OCI-LY1 (cell line): ENCODE measurements around the gene ATXN7.

Experiments used
- H2AFZ ChIP-seq: fragments of 200-600 bp; sonication (generic), shearing (Covaris generic); 2 replicates; pipeline ENCODE4 v1.6.0; 2014; ENCODE audit warnings: antibody characterized with exemption, mild to moderate bottlenecking, low read length
- H3F3A ChIP-seq: fragments of 200-600 bp; sonication (generic), shearing (Covaris generic); 2 replicates; pipeline ENCODE4 v1.6.0; 2014; ENCODE audit warnings: mild to moderate bottlenecking, antibody characterized with exemption, low read length, moderate library complexity; ENCODE audit not compliant: insufficient read depth
- H3K27ac ChIP-seq: fragments of 200-600 bp; sonication (generic); 2 replicates; pipeline ENCODE4 v1.5.1; 2014; ENCODE audit warnings: low read length, mixed run types, mild to moderate bottlenecking, low read depth; ENCODE audit not compliant: poor library complexity, severe bottlenecking
- H3K27me3 ChIP-seq: fragments of 200-600 bp; sonication (generic); 2 replicates; pipeline ENCODE4 v1.6.0; 2014; ENCODE audit warnings: antibody characterized with exemption, mild to moderate bottlenecking, low read length, moderate library complexity; ENCODE audit not compliant: insufficient read depth
- H3K36me3 ChIP-seq: fragments of 200-600 bp; sonication (generic); 2 replicates; pipeline ENCODE4 v1.6.1; 2014; ENCODE audit warnings: mild to moderate bottlenecking, antibody characterized with exemption, low read length, moderate library complexity, mixed read lengths; ENCODE audit not compliant: insufficient read depth
- H3K4me1 ChIP-seq: fragments of 200-600 bp; sonication (generic); 2 replicates; pipeline ENCODE4 v1.5.1; 2014; ENCODE audit warnings: mild to moderate bottlenecking, low read length, moderate library complexity; ENCODE audit not compliant: insufficient read depth, severe bottlenecking
- H3K4me2 ChIP-seq: fragments of 200-600 bp; sonication (generic), shearing (Covaris generic); 2 replicates; pipeline ENCODE4 v1.6.1; 2014; ENCODE audit warnings: low read length
- H3K4me3 ChIP-seq: fragments of 200-600 bp; sonication (generic); 2 replicates; pipeline ENCODE4 v1.5.1; 2014; ENCODE audit warnings: low read length, low read depth, mild to moderate bottlenecking, mixed read lengths; ENCODE audit not compliant: poor library complexity, severe bottlenecking
- H3K79me2 ChIP-seq: fragments of 200-600 bp; shearing (Covaris generic); 2 replicates; pipeline ENCODE4 v1.6.1; 2016; ENCODE audit warnings: mixed run types, low read length, mixed read lengths; ENCODE audit not compliant: insufficient read depth
- H3K9ac ChIP-seq: fragments of 200-600 bp; sonication (generic), shearing (Covaris generic); 2 replicates; pipeline ENCODE4 v1.6.1; 2014; ENCODE audit warnings: mild to moderate bottlenecking, low read length, mixed read lengths
- H3K9me2 ChIP-seq: fragments of 200-600 bp; sonication (generic), shearing (Covaris generic); 2 replicates; pipeline ENCODE4 v1.6.1; 2014; ENCODE audit warnings: low read depth, mild to moderate bottlenecking, low read length, mixed read lengths
- H3K9me3 ChIP-seq: fragments of 200-600 bp; shearing (Covaris generic); 2 replicates; pipeline ENCODE4 v1.6.1; 2014; ENCODE audit warnings: low read length, mixed read lengths
- H4K20me1 ChIP-seq: fragments of 200-600 bp; sonication (generic), shearing (Covaris generic); 2 replicates; pipeline ENCODE4 v1.6.0; 2016; ENCODE audit warnings: mild to moderate bottlenecking, low read length; ENCODE audit not compliant: insufficient read depth
- CTCF ChIP-seq: fragments of 200-600 bp; sonication (generic), shearing (Covaris generic); IDR thresholded peaks from 2 replicates; pipeline ENCODE4 v1.5.1; 2017; ENCODE audit warnings: mild to moderate bottlenecking, antibody characterized with exemption, low read length, moderate library complexity, mixed read lengths
- EZH2 ChIP-seq: fragments of 200-600 bp; sonication (generic), shearing (Covaris generic); IDR thresholded peaks from 2 replicates; pipeline ENCODE4 v1.8.0; 2017; ENCODE audit warnings: borderline replicate concordance, mixed run types, mild to moderate bottlenecking, antibody characterized with exemption, low read length, moderate library complexity, mixed read lengths

ATXN7 gene

GRCh38 chr3:63980019-63980418 lies 116.4 kb downstream of the ATXN7 start:
- Histone ChIP-seq H3K9ac (no peak overlapping the region), H3K9me3 (no peaks in the 10 kb centered on the region), H2AFZ (no peak overlapping the region), H3K9me2 (no peaks in the 10 kb centered on the region), H3K4me2 (no peak overlapping the region), H3K4me3 (no peak overlapping the region), H3K4me1 (no peaks in the 10 kb centered on the region), H3K36me3 (peaks cover 65% of the 10 kb centered on the region), H3K79me2 (no peaks in the 10 kb centered on the region), H4K20me1 (no peaks in the 10 kb centered on the region), H3F3A (no peaks in the 10 kb centered on the region), H3K27me3 (no peaks in the 10 kb centered on the region), H3K27ac (no peak overlapping the region)
- TF ChIP-seq CTCF: no peak

GRCh38 chr3:63980830-63981498 lies 117.3 kb downstream of the ATXN7 start:
- H2AFZ ChIP-seq: no peak overlapping the region
- no peaks in the 10 kb centered on the region for H3K9me3 ChIP-seq
- H3K9ac ChIP-seq: no peak overlapping the region
- no peak overlapping the region for H3K4me3 ChIP-seq
- H3K79me2 ChIP-seq: no peaks in the 10 kb centered on the region
- no peak for TF ChIP-seq EZH2
- no peak for TF ChIP-seq CTCF
- no peaks in the 10 kb centered on the region for H3K4me1 ChIP-seq
- H3K27ac ChIP-seq: no peak overlapping the region
- H3K27me3 ChIP-seq: no peaks in the 10 kb centered on the region
- H4K20me1 ChIP-seq: no peaks in the 10 kb centered on the region
- H3K9me2 ChIP-seq: no peaks in the 10 kb centered on the region
- H3K36me3 ChIP-seq: peaks cover 71% of the 10 kb centered on the region
- no peaks in the 10 kb centered on the region for H3F3A ChIP-seq
- no peak overlapping the region for H3K4me2 ChIP-seq

- H3K79me2 ChIP-seq: no peaks in the 10 kb centered on the region
- H3K36me3 ChIP-seq: peaks cover 79% of the 10 kb centered on the region
- no peaks in the 10 kb centered on the region for H3K9me2 ChIP-seq
- no peaks in the 10 kb centered on the region for H3K9me3 ChIP-seq
- no peaks in the 10 kb centered on the region for H3K27me3 ChIP-seq
- no peaks in the 10 kb centered on the region for H3F3A ChIP-seq
- H4K20me1 ChIP-seq: no peaks in the 10 kb centered on the region
- no peak overlapping the region for H2AFZ ChIP-seq
- H3K9ac ChIP-seq: no peak overlapping the region
- no peak overlapping the region for H3K27ac ChIP-seq
- no peak overlapping the region for H3K4me3 ChIP-seq
- no peaks in the 10 kb centered on the region for H3K4me1 ChIP-seq
- TF ChIP-seq CTCF (no peak), EZH2 (no peak)
- no peak overlapping the region for H3K4me2 ChIP-seq
Measured at GRCh38 chr3:63981980-63982379, 118.3 kb downstream of the ATXN7 start.
